Stomach (tissue), 9 donors: Measurements from ENCODE around the gene GDF15. TPM values are rescaled to one million over a fixed set of nuclear protein-coding genes. Genes with fewer than 3 reads are reported as not detected.
A peak's percentile ranks its signal among the peaks of the same experiment; 100 is the strongest.

Experiments
- DNase-seq, 2 donors: peaks; one replicate each; pipeline versions ENCODE4 v3.0.0 to v3.0.0-alpha.2; 2013 to 2019
- H3K27ac ChIP-seq, 5 donors: fragments of 200-600 bp in 4 of 5; sonication (generic) in 4 of 5; one replicate each; pipeline ENCODE4 v1.5.1; 2013 to 2019; ENCODE audit warnings: mild to moderate bottlenecking in 1 of 5, moderate library complexity in 1 of 5
- H3K27me3 ChIP-seq, 3 donors: fragments of 200-600 bp; sonication (generic); one replicate each; pipeline ENCODE4 v1.5.1; 2017 to 2019; ENCODE audit warnings: mixed run types in 1 of 3
- H3K36me3 ChIP-seq, 4 donors: fragments of 200-600 bp; sonication (generic); 1 replicate in 3 of 4; 2 replicates in 1 of 4; pipeline ENCODE4 v1.5.1; 2016 to 2019
- H3K4me1 ChIP-seq, 4 donors: fragments of 200-600 bp; sonication (generic); one replicate each; pipeline ENCODE4 v1.5.1; 2016 to 2019
- H3K4me3 ChIP-seq, 4 donors: fragments of 200-600 bp; sonication (generic) in 3 of 4; one replicate each; pipeline ENCODE4 v1.5.1; 2016 to 2019; ENCODE audit warnings: mild to moderate bottlenecking in 1 of 4
- H3K9me3 ChIP-seq, 4 donors: fragments of 200-600 bp; sonication (generic); one replicate each; pipeline ENCODE4 v1.5.1; 2016 to 2019
- EP300 ChIP-seq: sonication (generic); formaldehyde crosslinking; IDR thresholded peaks from one replicate; pipeline ENCODE4 v1.6.1; 2017; ENCODE audit warnings: antibody characterized with exemption
- POLR2A ChIP-seq, 4 donors: fragments of 450-650 bp; IDR thresholded peaks; one replicate each; pipeline ENCODE4 v1.6.1; 2016; ENCODE audit warnings: antibody characterized with exemption in 4 of 4, control low read depth in 2 of 4, mild to moderate bottlenecking in 1 of 4, moderate library complexity in 1 of 4
- POLR2AphosphoS5 ChIP-seq, 3 donors: sonication (generic); formaldehyde crosslinking; IDR thresholded peaks; one replicate each; pipeline ENCODE4 v1.6.1; 2016; ENCODE audit warnings: antibody characterized with exemption in 3 of 3
- WGBS, 5 donors: extraction: QIAGEN DNeasy Blood & Tissue Kit in 3 of 5; methylation state at CpG; one replicate each; pipeline versions ENCODE4 v1.1.5 to v1.1.7; 2013 to 2018; 5-methylcytosine and 5-hydroxymethylcytosine counted together
- intact Hi-C: fragments of 100-400 bp; cut with DNase I; formaldehyde crosslinking; loops from one replicate; pipeline ENCODE4 v1.15.1; 2023; ENCODE audit warnings: low total_unique reads
- polyA plus RNA-seq, 3 donors: library from polyadenylated mRNA; stranded (reverse); fragments of 200-250 nt; gene quantifications; one replicate each; pipeline ENCODE4 v1.2.3, GENCODE V29; 2013
- total RNA-seq, 5 donors: library from RNA; depleted of rRNA; stranded (reverse); fragments of >200 nt; gene quantifications; one replicate each; pipeline versions ENCODE4 v1.1.0 to v1.2.3, GENCODE V29; 2014 to 2016
- TF ChIP-seq, protein P1 (sequence below), 7 experiments: fragments of 450-650 bp in 4 of 7; fragments of 200-600 bp in 3 of 7; sonication (generic) in 3 of 7; IDR thresholded peaks; one replicate each; pipeline ENCODE4 v1.5.1; 2016 to 2019; ENCODE audit warnings: antibody characterized with exemption in 7 of 7, control low read depth in 2 of 7, mild to moderate bottlenecking in 1 of 7
- donor health status: healthy with polysubstance abuse.
- donor health status: Bipolar disorder and iron deficiency.
- donor health status: healthy.

GDF15 gene
- total and polyA plus RNA-seq, 8 donors = 14.2 to 134 (median 45.7) TPM

DNA sequence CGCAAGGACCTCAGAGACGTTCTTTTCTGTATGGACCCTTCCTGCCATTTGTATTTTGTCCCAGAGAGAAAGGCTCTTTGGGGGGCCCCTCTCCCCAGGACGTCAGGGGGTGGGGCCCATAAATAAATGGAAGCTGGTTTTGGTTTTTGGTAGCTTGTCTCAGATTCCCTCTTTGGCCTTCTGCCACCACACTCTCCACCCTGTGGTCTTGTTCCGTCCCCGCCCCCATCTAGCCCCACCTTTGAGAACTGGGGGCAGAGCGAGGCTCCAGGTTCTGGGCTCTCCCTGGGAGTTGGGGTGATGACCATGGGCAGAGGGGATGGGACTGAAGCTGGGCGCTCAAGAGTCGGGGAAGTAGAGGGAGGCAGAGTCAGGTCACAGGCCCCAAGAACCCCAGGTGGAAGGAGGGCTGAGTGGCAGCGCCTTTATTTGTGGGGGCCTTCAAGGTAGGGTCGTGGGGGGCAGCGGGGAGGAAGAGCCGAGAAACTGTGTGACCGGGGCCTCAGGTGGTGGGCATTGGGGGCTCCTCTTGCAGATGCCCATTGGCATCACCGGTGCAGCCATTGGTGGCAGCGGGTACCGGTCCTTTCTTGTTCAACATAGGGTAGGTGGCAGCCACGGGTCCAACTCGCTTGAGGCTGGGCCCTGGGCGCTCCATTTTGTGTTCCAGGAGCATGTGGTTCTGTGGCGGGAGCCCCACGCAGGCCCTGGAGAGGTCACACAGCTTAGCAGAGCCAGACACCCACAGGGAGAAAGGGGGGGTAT lies 48.6 kb downstream of the GDF15 start:
- Histone ChIP-seq H3K27me3 (peaks cover 0 to 39% (median 0%) of the 10 kb centered on the region in 3 donors), H3K4me3 (peak overlapping the region in 1 of 4 donors; percentile 45), H3K27ac (peak overlapping the region in 3 of 5 donors; percentile 58 to 79 (median 70)), H3K36me3 (peaks cover 0 to 22% (median 8%) of the 10 kb centered on the region in 4 donors), H3K9me3 (no peaks in the 10 kb centered on the region), H3K4me1 (peaks cover 41 to 78% (median 64%) of the 10 kb centered on the region in 4 donors)
- TF ChIP-seq POLR2A (IDR thresholded peaks at IDR 0.05) (no peak), EP300 (no peak), POLR2AphosphoS5 (IDR thresholded peaks at IDR 0.05) (no peak)
- TF ChIP-seq, protein P1, sequence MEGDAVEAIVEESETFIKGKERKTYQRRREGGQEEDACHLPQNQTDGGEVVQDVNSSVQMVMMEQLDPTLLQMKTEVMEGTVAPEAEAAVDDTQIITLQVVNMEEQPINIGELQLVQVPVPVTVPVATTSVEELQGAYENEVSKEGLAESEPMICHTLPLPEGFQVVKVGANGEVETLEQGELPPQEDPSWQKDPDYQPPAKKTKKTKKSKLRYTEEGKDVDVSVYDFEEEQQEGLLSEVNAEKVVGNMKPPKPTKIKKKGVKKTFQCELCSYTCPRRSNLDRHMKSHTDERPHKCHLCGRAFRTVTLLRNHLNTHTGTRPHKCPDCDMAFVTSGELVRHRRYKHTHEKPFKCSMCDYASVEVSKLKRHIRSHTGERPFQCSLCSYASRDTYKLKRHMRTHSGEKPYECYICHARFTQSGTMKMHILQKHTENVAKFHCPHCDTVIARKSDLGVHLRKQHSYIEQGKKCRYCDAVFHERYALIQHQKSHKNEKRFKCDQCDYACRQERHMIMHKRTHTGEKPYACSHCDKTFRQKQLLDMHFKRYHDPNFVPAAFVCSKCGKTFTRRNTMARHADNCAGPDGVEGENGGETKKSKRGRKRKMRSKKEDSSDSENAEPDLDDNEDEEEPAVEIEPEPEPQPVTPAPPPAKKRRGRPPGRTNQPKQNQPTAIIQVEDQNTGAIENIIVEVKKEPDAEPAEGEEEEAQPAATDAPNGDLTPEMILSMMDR (IDR thresholded peaks at IDR 0.05) = no peak
- DNase-seq = peak in 1 of 2 donors; percentile 46
- 81 to 90% (median 85%) methylated on average over 17 to 21 of the region's 21 CpGs for whole genome bisulfite sequencing, 5 donors
- intact Hi-C loops = no loop called here

DNA sequence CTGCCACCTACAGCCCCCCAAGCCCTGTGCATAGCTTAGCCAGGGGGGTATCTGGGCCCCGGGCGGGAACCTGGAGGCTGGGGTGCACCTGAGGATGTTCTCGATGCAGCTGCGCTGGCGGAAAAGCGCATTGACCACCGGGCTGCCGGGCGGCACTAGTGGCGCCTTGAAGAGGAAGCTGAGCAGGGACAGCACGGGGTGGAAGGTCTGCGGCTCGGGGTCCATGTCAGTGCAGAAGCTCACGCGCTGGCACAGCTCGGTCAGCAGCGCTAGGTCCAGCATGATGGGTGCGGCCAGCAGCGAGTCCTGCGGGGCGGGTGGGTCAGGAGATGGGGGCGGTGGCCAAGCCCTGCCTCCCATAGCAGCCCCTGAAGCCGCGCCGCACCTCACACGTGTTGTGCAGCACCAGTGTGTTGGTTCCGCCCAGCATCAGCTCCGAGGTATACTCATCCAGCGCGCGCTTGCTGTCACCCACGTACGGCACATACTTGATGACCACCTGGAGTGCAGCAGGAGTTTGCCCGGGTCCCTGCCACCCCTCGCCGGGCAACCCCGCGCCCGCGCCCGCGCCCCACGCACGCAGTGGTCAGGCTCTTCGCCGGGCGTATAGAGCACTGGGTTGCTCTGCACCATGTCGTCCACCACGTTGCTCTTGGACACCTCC lies 49.4 kb downstream of the GDF15 start:
- peaks cover 0 to 39% (median 0%) of the 10 kb centered on the region in 3 donors for H3K27me3 ChIP-seq

DNA sequence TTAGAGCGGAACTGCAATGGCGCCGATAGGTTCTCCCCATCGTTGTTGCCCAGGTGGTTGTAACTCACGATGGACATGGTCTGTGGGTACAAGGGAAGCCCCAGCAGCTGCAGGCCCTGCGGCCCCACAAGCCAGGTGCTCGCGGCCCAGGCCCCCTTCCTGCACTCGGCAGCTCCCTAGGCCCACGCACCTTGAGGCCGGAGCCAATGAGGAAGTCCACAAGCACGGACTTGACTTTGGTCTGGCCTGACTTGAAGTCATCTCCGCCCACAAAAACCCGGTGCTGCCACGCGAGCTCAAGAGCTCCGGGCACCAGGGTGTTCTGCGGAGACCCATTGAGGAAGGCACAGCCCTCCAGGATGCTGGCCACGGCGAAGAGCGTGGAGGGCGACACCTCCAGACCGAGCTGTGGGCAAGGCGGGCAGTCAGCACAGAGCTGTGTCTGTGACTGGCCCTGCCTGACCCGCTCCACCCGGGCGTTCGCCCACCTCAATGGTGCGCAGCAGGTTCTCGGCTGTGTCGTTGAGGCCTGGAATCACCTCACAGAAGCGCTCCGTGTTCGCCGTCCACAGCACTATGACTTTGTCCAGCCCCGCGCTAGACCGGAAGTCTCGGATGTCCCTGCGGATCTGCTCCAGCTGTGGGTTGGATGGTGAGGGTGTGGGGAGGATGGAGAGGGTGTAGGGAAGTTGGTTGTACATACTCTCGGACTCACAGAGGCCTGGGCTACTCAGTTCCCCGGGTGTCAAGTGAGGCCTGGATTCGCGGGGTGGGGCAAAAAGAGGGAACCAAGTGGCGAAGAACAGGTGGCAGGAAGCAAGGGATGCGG lies 50.1 kb downstream of the GDF15 start:
- Histone ChIP-seq H3K9me3 (no peaks in the 10 kb centered on the region), H3K27me3 (peaks cover 0 to 39% (median 0%) of the 10 kb centered on the region in 3 donors), H3K36me3 (peaks cover 0 to 16% (median 7%) of the 10 kb centered on the region in 4 donors), H3K4me3 (peak overlapping the region; percentile 50 to 76 (median 54)), H3K27ac (peak overlapping the region in 3 of 5 donors; percentile 58 to 79 (median 79)), H3K4me1 (peaks cover 39 to 70% (median 59%) of the 10 kb centered on the region in 4 donors)
- TF ChIP-seq EP300 (no peak), POLR2AphosphoS5 (IDR thresholded peaks at IDR 0.05) (no peak), POLR2A (IDR thresholded peaks at IDR 0.05) (no peak)
- TF ChIP-seq, protein P1 (IDR thresholded peaks at IDR 0.05) = no peak
- intact Hi-C loops = no loop called here
- WGBS, 5 donors = 85 to 87% (median 87%) methylated on average over 30 to 46 of the region's 46 CpGs
- peak in 1 of 2 donors; percentile 55 for DNase-seq

More for the DNA sequence above, 49.4 kb downstream of the GDF15 start:
- TF ChIP-seq EP300 (no peak), POLR2AphosphoS5 (IDR thresholded peaks at IDR 0.05) (no peak), POLR2A (IDR thresholded peaks at IDR 0.05) (no peak)
- TF ChIP-seq, protein P1 (IDR thresholded peaks at IDR 0.05) = no peak
- no peak overlapping the region for H3K4me3 ChIP-seq
- peak in 1 of 2 donors; percentile 44 for DNase-seq
- intact Hi-C loops = no loop called here
- 94 to 96% (median 95%) methylated on average over 24 to 49 of the region's 49 CpGs for WGBS, 5 donors
- peaks cover 0 to 22% (median 8%) of the 10 kb centered on the region in 4 donors for H3K36me3 ChIP-seq
- H3K9me3 ChIP-seq = no peaks in the 10 kb centered on the region
- H3K4me1 ChIP-seq = peaks cover 39 to 77% (median 62%) of the 10 kb centered on the region in 4 donors
- H3K27ac ChIP-seq = no peak overlapping the region
